NCI-H446 treated with DMSO at 0.1 percent for 48 hours (cell line): Measurements from ENCODE around the gene OTOP3.

Experiments used
- DNase-seq: peaks from one replicate; lab custom pipeline; 2025; lab: John Stamatoyannopoulos, UW

The OTOP3 gene

DNA sequence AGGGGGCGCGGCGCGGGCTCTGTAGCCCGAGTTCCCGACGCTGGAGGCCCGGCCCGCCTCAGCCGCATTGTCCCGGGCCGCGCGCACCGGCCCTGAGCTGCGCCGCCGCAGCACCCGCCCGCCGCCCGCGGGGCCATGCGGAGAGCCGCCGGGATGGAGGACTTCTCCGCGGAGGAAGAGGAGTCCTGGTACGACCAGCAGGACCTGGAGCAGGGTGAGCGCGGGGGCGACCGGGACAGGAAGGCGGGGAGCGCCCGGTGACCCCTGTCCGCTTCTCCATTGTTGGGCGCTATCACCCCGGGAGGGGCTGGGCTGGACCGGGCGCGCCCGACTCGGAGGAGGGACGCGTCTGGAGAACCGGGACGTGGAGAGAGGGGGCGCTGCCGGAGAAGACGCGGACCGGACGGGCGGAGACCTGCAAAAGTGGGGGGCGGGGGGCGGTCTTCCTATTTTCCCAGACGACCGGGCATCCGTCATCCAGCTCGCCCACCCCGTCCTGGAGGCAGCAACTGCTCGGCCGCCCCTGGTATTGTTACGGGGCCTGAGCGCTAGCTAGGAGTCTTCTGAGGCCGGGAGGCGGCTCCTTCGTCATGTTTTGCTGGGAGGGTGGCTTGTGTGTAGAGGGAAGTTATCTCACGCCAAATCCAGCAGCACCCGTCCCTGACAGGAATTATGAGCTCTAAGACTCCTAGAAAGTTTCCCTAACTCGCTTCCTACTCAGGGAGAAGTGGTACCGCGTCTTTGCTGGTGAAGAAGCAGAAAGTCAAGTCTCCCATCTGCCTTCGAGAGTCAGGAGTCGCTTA, 52.4 kb downstream of the OTOP3 start:
- DNase-seq = no peak

GRCh38 chr17:74990581-74991105, 54.9 kb downstream of the OTOP3 start:
- no peak for DNase-seq

GRCh38 chr17:74992223-74992622, 56.5 kb downstream of the OTOP3 start:
- DNase-seq = no peak

- DNase-seq = no peak
Observed at GRCh38 chr17:74994440-74994839, 58.7 kb downstream of the OTOP3 start.

GRCh38 chr17:74995847-74996246, 60.1 kb downstream of the OTOP3 start:
- no peak for DNase-seq

DNA sequence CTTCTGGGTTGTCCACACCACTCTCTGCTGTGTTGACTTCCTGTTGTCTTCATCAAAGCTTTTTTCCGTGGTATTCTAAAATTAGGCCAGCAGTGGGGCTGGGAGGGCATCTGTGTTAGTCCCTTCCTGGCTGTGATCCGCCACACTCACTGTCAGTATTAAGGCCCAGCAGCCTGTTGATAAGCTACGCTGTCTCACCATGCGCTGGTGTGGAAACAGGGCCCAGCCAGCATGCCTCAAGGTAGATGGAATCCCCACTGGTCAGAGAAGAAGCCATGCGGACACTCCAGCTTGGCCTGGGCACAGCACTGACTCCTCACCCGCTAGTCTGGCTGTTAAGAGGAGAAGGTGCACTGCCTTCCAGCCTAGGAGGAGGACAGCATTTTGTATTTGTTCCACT, 63.1 kb downstream of the OTOP3 start:
- no peak for DNase-seq

DNA sequence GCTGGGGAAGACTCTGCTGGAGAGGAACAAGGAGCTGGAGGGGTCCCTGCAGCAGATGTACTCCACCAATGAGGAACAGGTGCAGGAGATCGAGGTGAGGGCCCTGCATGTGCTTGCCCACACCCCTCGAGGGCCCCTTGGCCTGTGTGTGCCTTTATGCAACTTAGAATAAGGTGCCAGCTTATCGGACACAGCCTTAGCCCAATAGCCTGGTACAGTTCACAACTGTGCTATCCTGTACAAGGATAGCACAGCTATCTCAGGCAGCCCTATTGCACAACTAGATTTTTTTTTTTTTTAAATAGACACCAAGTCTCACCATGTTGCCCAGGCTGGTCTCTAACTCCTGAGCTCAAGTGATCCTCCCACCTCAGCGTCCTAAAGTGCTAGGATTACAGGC, 63.8 kb downstream of the OTOP3 start:
- no peak for DNase-seq
